Neural progenitor cell (in vitro differentiated cells): ENCODE measurements around the gene MGLL. TPM values are rescaled to one million over a fixed set of nuclear protein-coding genes. Genes with fewer than 3 reads are reported as not detected.

Experiments
- DNase-seq: peaks from one replicate; pipeline ENCODE4 v3.0.0-alpha.2; 2016; ENCODE audit warnings: low spot score
- H2AFZ ChIP-seq: fragments of 200-600 bp; sonication (generic); replicated peaks from 2 replicates; pipeline ENCODE4 v1.6.1; 2016; ENCODE audit warnings: antibody characterized with exemption
- H3F3A ChIP-seq: fragments of 200-600 bp; sonication (generic); 2 replicates; pipeline ENCODE4 v1.6.1; 2016; ENCODE audit warnings: antibody characterized with exemption, low read depth
- H3K27ac ChIP-seq: fragments of 200-600 bp; sonication (generic); 2 replicates; pipeline ENCODE4 v1.5.1; 2016; ENCODE audit warnings: mild to moderate bottlenecking
- H3K27me3 ChIP-seq: fragments of 200-600 bp; sonication (generic); 2 replicates; pipeline ENCODE4 v1.6.1; 2016; ENCODE audit warnings: mild to moderate bottlenecking, moderate library complexity
- H3K36me3 ChIP-seq: fragments of 200-600 bp; sonication (generic); 2 replicates; pipeline ENCODE4 v1.5.1; 2016
- H3K4me1 ChIP-seq: fragments of 200-600 bp; sonication (generic); 2 replicates; pipeline ENCODE4 v1.6.1; 2016; ENCODE audit warnings: mixed run types
- H3K4me2 ChIP-seq: fragments of 200-600 bp; sonication (generic); 2 replicates; pipeline ENCODE4 v1.6.1; 2016
- H3K4me3 ChIP-seq: fragments of 200-600 bp; sonication (generic); 2 replicates; pipeline ENCODE4 v1.5.1; 2016
- H3K79me2 ChIP-seq: fragments of 200-600 bp; sonication (generic); 2 replicates; pipeline ENCODE4 v1.6.1; 2016; ENCODE audit warnings: low read depth
- H3K9ac ChIP-seq: fragments of 200-600 bp; sonication (generic); 2 replicates; pipeline ENCODE4 v1.6.1; 2016
- H3K9me3 ChIP-seq: fragments of 200-600 bp; sonication (generic); 2 replicates; pipeline ENCODE4 v1.5.1; 2016; ENCODE audit warnings: low read depth
- H4K20me1 ChIP-seq: fragments of 200-600 bp; sonication (generic); 2 replicates; pipeline ENCODE4 v1.6.1; 2016; ENCODE audit warnings: low read depth
- H3K27ac Mint-ChIP-seq: 3 replicates; pipeline ENCODE4 v1.8.0; 2021; ENCODE audit warnings: mixed read lengths
- H3K27me3 Mint-ChIP-seq: 2 replicates; pipeline ENCODE4 v1.8.0; 2022; ENCODE audit warnings: low read depth, mild to moderate bottlenecking, inconsistent platforms, moderate library complexity, mixed read lengths; ENCODE audit not compliant: insufficient read depth
- H3K36me3 Mint-ChIP-seq: 3 replicates; pipeline ENCODE4 v1.8.0; 2021; ENCODE audit warnings: mixed read lengths
- H3K4me1 Mint-ChIP-seq: 3 replicates; pipeline ENCODE4 v1.8.0; 2021; ENCODE audit warnings: mixed read lengths
- H3K4me3 Mint-ChIP-seq: 3 replicates; pipeline ENCODE4 v1.8.0; 2021; ENCODE audit warnings: mild to moderate bottlenecking, moderate library complexity, mixed read lengths
- H3K9me3 Mint-ChIP-seq: 3 replicates; pipeline ENCODE4 v1.8.0; 2020; ENCODE audit warnings: mixed read lengths
- CTCF ChIP-seq: fragments of 200-600 bp; sonication (generic); IDR thresholded peaks from 2 replicates; pipeline ENCODE4 v1.5.1; 2017; ENCODE audit warnings: antibody characterized with exemption, mild to moderate bottlenecking
- EZH2 ChIP-seq: fragments of 200-600 bp; sonication (generic); IDR thresholded peaks from 2 replicates; pipeline ENCODE4 v1.6.1; 2017; ENCODE audit warnings: antibody characterized with exemption, mild to moderate bottlenecking, moderate library complexity
- EZH2phosphoT487 ChIP-seq: fragments of 200-600 bp; sonication (generic); IDR thresholded peaks from 2 replicates; pipeline ENCODE4 v1.6.1; 2017; ENCODE audit warnings: antibody characterized with exemption
- total RNA-seq: library from RNA; depleted of rRNA; stranded (reverse); fragments of >200 nt; gene quantifications from 2 replicates; pipeline ENCODE4 v1.2.3, GENCODE V29; 2015; ENCODE audit warnings: low replicate concordance

The MGLL gene
- total RNA-seq, 1 donor from 2014 or later, result 0.15 TPM

DNA sequence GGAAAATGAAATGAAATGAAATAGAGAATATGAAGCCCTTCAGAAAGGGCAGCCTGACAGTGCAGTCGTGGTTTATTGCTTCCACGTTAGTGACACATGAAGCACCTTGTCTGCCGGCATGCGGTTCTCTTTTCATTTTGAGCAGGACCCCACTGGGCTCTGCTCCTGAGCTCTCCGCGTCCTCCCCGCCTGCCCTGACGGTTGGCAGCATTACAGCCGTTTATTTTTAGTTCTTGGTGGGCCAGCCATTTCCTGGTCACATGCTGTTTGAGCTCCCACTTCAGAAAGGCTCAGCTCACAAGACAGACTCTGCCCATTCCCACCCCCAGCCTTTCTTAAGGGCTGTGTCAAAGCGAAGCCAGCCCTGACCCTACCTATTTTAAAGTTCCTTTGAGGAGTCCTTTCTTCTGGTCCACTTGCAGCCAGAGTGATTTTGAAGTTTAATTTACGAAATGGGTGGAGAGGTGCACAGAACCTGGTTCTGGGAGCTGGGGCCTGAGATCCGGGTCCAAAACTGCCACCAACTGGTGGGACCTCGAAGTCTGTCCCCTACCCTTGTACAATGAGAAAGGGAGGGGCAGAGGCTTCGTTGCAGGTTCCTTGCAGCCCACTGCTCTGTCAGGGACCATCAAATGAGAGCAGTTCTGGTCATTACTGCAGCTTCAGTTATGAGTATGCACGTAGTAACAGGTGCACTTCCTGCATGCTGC is 60.1 kb downstream of the MGLL start:
- Histone ChIP-seq H3K9me3 (no peaks in the 10 kb centered on the region), H3K27ac (no peak overlapping the region), H3K4me1 (peaks cover 3% of the 10 kb centered on the region), H3K79me2 (no peaks in the 10 kb centered on the region), H3K4me3 (no peak overlapping the region), H3K4me2 (no peak overlapping the region), H4K20me1 (no peaks in the 10 kb centered on the region), H3F3A (no peaks in the 10 kb centered on the region), H3K36me3 (no peaks in the 10 kb centered on the region), H3K27me3 (no peaks in the 10 kb centered on the region), H3K9ac (no peak overlapping the region), H2AFZ (no peak overlapping the region)
- Mint-ChIP-seq H3K27me3 (no peaks in the 10 kb centered on the region), H3K36me3 (no peaks in the 10 kb centered on the region), H3K27ac (peak overlapping the region; percentile 84), H3K4me3 (no peak overlapping the region), H3K4me1 (peaks cover 29% of the 10 kb centered on the region), H3K9me3 (peaks cover 4% of the 10 kb centered on the region)
- TF ChIP-seq EZH2phosphoT487 (no peak), CTCF (no peak), EZH2 (no peak)
- no peak for DNase-seq

DNA sequence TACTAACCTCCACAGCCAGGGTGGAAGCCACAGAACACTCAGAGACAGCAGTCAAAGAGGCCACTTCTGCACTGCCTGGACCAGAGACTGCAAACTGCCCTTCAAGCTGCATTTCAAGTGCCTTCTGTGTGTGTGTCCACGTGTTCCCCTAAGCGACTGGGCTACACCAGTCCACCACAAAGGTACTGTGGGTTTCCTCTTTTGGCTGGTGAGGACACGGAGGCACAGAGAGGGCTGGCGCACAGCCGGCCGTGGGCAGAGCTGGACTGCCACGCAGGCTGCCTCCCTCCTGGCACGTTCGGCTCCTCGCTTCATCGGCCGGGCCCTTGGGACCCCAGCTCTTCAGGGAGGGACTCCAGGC is 60.9 kb downstream of the MGLL start:
- Mint-ChIP-seq H3K36me3 (no peaks in the 10 kb centered on the region), H3K4me1 (peaks cover 29% of the 10 kb centered on the region), H3K4me3 (no peak overlapping the region), H3K27ac (no peak overlapping the region), H3K9me3 (no peaks in the 10 kb centered on the region), H3K27me3 (no peaks in the 10 kb centered on the region)
- Histone ChIP-seq H3K4me3 (no peak overlapping the region), H3K27ac (no peak overlapping the region), H3K79me2 (no peaks in the 10 kb centered on the region), H3K36me3 (no peaks in the 10 kb centered on the region), H3K4me1 (peaks cover 3% of the 10 kb centered on the region), H3K9ac (no peak overlapping the region), H2AFZ (no peak overlapping the region), H3K4me2 (no peak overlapping the region), H4K20me1 (no peaks in the 10 kb centered on the region), H3F3A (no peaks in the 10 kb centered on the region), H3K9me3 (no peaks in the 10 kb centered on the region), H3K27me3 (no peaks in the 10 kb centered on the region)
- no peak for DNase-seq
- TF ChIP-seq EZH2phosphoT487 (no peak), CTCF (no peak), EZH2 (no peak)

GRCh38 chr3:127760791-127761440 is 61.4 kb downstream of the MGLL start:
- no peaks in the 10 kb centered on the region for H3K27me3 ChIP-seq
- no peak for TF ChIP-seq EZH2
- TF ChIP-seq EZH2phosphoT487, result no peak
- TF ChIP-seq CTCF, result no peak
- DNase-seq, result no peak
- no peak overlapping the region for H3K27ac ChIP-seq
- Mint-ChIP-seq H3K4me1 (peaks cover 27% of the 10 kb centered on the region), H3K9me3 (no peaks in the 10 kb centered on the region), H3K27me3 (no peaks in the 10 kb centered on the region), H3K36me3 (no peaks in the 10 kb centered on the region), H3K4me3 (no peak overlapping the region), H3K27ac (no peak overlapping the region)
- peaks cover 3% of the 10 kb centered on the region for H3K4me1 ChIP-seq
- H3K4me2 ChIP-seq, result no peak overlapping the region
- no peak overlapping the region for H3K4me3 ChIP-seq
- no peaks in the 10 kb centered on the region for H3K36me3 ChIP-seq
- no peaks in the 10 kb centered on the region for H4K20me1 ChIP-seq
- H3K9ac ChIP-seq, result no peak overlapping the region
- H3K9me3 ChIP-seq, result no peaks in the 10 kb centered on the region
- no peaks in the 10 kb centered on the region for H3F3A ChIP-seq
- no peak overlapping the region for H2AFZ ChIP-seq
- H3K79me2 ChIP-seq, result no peaks in the 10 kb centered on the region
